Suprapubic skin (tissue), 4 donors: ENCODE data around the gene P2RY8.

ENCODE experiments used
- CTCF ChIP-seq, 2 donors: fragments of 200-600 bp in 1 of 2; fragments of 450-650 bp in 1 of 2; sonication (generic) in 1 of 2; IDR thresholded peaks; one replicate each; pipeline ENCODE4 v1.5.1; 2016 to 2019; ENCODE audit warnings: antibody characterized with exemption in 2 of 2, mild to moderate bottlenecking in 1 of 2, moderate library complexity in 1 of 2
- EP300 ChIP-seq: sonication (generic); formaldehyde crosslinking; IDR thresholded peaks from one replicate; pipeline ENCODE4 v1.6.1; 2017; ENCODE audit warnings: antibody characterized with exemption
- POLR2A ChIP-seq, 2 donors: fragments of 450-650 bp; IDR thresholded peaks; one replicate each; pipeline ENCODE4 v1.6.1; 2017; ENCODE audit warnings: antibody characterized with exemption in 2 of 2, mild to moderate bottlenecking in 2 of 2, moderate library complexity in 2 of 2
- POLR2AphosphoS5 ChIP-seq, 3 donors: sonication (generic); formaldehyde crosslinking; IDR thresholded peaks; one replicate each; pipeline ENCODE4 v1.6.1; 2017; ENCODE audit warnings: antibody characterized with exemption in 3 of 3

GRCh38 chrX:1418901-1419544, 118.0 kb downstream of the P2RY8 start:
- TF ChIP-seq CTCF (IDR thresholded peaks at IDR 0.05) (no peak), POLR2A (IDR thresholded peaks at IDR 0.05) (no peak), EP300 (no peak), POLR2AphosphoS5 (IDR thresholded peaks at IDR 0.05) (no peak)
